ENCODE measurements around the gene CCDC197.

Gene CCDC197

DNA sequence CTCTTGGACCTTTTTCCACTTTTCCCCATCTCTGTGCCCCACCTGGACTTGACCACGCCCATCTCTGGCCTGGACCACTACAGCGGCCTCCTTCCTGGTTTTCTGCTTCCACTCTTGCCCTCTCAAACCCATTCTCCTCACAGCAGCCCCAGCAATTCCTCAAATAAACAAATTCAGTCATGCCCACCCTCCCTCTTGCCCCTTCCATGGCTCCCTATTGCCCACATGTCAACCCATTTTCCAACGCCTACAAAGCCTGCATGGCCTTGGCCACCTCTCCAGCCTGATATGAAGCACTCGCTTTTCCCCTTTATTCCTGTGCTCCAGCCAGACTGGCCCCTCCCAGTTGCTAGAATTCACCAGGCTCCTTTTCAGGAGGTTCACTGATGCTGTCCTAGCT is 23.2 kb downstream of the CCDC197 start:
- H3K4me3 ChIP-seq (ENCODE audit: low read depth in 1 of 2, low read length in 2 of 2): no peak overlapping the region
- DNase-seq (no peak), ATAC-seq (ENCODE audit: insufficient read depth, low read depth) (no peak)
- H3K9ac ChIP-seq (ENCODE audit: low read depth, low read length): no peak overlapping the region
- peaks cover 10% of the 10 kb centered on the region for H3K27me3 ChIP-seq (ENCODE audit: insufficient read depth, low read length, poor library complexity)
- no peak overlapping the region for H2AFZ ChIP-seq (ENCODE audit: low read depth, low read length)
- H3K9me3 ChIP-seq (ENCODE audit: insufficient read depth, low read length, severe bottlenecking): no peaks in the 10 kb centered on the region
- H3K27ac ChIP-seq (ENCODE audit: low read length): no peak overlapping the region
- H4K20me1 ChIP-seq (ENCODE audit: insufficient read depth, low read length): peaks cover 6% of the 10 kb centered on the region; the same call in 1 of the 2 replicates
- H3K36me3 ChIP-seq (ENCODE audit: insufficient read depth, low read length): no peaks in the 10 kb centered on the region
- no peak overlapping the region for H3K4me2 ChIP-seq (ENCODE audit: insufficient read depth, low read length)
- H3K4me1 ChIP-seq (ENCODE audit: insufficient read depth, low read length): no peaks in the 10 kb centered on the region
- no peak for TF ChIP-seq EZH2 (IDR thresholded peaks at IDR 0.05; ENCODE audit: borderline replicate concordance, low read depth, low read length, severe bottlenecking)
- TF ChIP-seq, protein P1, sequence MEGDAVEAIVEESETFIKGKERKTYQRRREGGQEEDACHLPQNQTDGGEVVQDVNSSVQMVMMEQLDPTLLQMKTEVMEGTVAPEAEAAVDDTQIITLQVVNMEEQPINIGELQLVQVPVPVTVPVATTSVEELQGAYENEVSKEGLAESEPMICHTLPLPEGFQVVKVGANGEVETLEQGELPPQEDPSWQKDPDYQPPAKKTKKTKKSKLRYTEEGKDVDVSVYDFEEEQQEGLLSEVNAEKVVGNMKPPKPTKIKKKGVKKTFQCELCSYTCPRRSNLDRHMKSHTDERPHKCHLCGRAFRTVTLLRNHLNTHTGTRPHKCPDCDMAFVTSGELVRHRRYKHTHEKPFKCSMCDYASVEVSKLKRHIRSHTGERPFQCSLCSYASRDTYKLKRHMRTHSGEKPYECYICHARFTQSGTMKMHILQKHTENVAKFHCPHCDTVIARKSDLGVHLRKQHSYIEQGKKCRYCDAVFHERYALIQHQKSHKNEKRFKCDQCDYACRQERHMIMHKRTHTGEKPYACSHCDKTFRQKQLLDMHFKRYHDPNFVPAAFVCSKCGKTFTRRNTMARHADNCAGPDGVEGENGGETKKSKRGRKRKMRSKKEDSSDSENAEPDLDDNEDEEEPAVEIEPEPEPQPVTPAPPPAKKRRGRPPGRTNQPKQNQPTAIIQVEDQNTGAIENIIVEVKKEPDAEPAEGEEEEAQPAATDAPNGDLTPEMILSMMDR (IDR thresholded peaks at IDR 0.05; ENCODE audit: borderline replicate concordance, extremely low read depth, low read length, poor library complexity, severe bottlenecking): no peak
- no peaks in the 10 kb centered on the region for H3K79me2 ChIP-seq (ENCODE audit: insufficient read depth, low read length)

DNA sequence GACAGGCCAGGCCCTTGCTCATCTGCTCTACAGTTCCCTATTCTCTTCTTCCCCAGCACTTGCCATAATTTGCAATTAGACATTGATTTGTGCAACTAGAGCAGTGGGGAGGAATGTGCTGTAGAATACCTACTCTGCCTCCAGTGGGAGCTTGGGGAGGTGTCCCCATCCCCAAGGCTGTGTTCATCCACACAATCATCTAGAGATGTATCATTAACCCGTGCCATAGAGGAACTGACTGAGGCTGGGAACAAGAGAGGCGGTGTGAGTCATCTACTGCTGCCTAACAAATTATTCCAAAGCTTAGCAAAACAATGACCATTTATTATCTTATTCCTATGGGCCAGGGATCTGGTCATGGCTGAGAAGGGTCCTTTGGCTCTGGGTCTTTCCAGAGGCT is 23.9 kb downstream of the CCDC197 start:
- H3K27ac ChIP-seq (ENCODE audit: low read length): no peak overlapping the region
- H3K79me2 ChIP-seq (ENCODE audit: insufficient read depth, low read length): no peaks in the 10 kb centered on the region
- ATAC-seq (ENCODE audit: insufficient read depth, low read depth) (no peak), DNase-seq (no peak)
- H3K4me2 ChIP-seq (ENCODE audit: insufficient read depth, low read length): no peak overlapping the region
- no peaks in the 10 kb centered on the region for H3K9me3 ChIP-seq (ENCODE audit: insufficient read depth, low read length, severe bottlenecking)
- H3K9ac ChIP-seq (ENCODE audit: low read depth, low read length): no peak overlapping the region
- H3K27me3 ChIP-seq (ENCODE audit: insufficient read depth, low read length, poor library complexity): peaks cover 10% of the 10 kb centered on the region
- H2AFZ ChIP-seq (ENCODE audit: low read depth, low read length): no peak overlapping the region
- H3K36me3 ChIP-seq (ENCODE audit: insufficient read depth, low read length): no peaks in the 10 kb centered on the region
- H3K4me3 ChIP-seq (ENCODE audit: low read depth in 1 of 2, low read length in 2 of 2): no peak overlapping the region
- TF ChIP-seq, protein P1 (IDR thresholded peaks at IDR 0.05; ENCODE audit: borderline replicate concordance, extremely low read depth, low read length, poor library complexity, severe bottlenecking): no peak
- TF ChIP-seq EZH2 (IDR thresholded peaks at IDR 0.05; ENCODE audit: borderline replicate concordance, low read depth, low read length, severe bottlenecking): no peak
- H3K4me1 ChIP-seq (ENCODE audit: insufficient read depth, low read length): no peaks in the 10 kb centered on the region
- H4K20me1 ChIP-seq (ENCODE audit: insufficient read depth, low read length): peaks cover 6% of the 10 kb centered on the region; the same call in 1 of the 2 replicates

DNA sequence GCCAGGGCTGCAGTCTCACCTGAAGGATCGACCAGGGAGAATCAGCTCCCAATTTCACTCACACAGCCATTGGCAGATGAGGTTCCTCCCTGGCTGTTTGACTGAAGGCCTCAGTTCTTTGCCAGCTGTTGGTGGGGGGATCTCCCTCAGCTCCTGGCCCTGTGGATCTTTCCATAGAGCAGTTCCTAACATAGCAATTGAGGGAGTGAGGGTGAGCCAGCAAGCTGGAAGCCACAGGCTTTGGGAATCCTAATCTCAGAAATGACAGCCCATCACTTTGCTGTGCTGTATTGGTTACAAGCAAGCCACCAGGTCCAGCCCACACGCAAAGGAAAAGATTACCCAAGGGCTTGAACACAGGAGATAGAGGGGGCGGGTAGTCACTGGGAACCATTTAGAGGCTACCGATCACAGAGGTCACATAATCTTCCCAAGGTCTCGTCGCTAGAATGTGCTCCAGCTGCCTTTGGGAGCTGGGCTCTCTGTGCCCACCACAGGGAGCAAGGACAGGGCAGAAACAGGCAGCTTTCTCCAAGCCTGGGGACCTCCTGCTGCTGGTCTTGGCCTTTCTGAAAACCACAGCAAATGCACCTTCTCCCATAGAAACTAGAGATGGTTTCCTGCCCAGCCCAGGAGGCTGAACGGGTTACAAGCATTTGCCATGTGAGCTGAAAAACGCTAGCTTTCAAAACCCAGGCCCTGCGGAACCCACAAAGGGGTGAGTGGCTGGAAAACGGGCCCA is 24.5 kb downstream of the CCDC197 start:
- Histone ChIP-seq H3K4me3 (ENCODE audit: low read depth in 1 of 2, low read length in 2 of 2) (no peak overlapping the region), H3K9ac (ENCODE audit: low read depth, low read length) (no peak overlapping the region), H3K79me2 (ENCODE audit: insufficient read depth, low read length) (no peaks in the 10 kb centered on the region), H3K27me3 (ENCODE audit: insufficient read depth, low read length, poor library complexity) (peaks cover 10% of the 10 kb centered on the region), H3K27ac (ENCODE audit: low read length) (no peak overlapping the region), H2AFZ (ENCODE audit: low read depth, low read length) (no peak overlapping the region), H3K4me1 (ENCODE audit: insufficient read depth, low read length) (no peaks in the 10 kb centered on the region), H4K20me1 (ENCODE audit: insufficient read depth, low read length) (peaks cover 5% of the 10 kb centered on the region; the same call in 1 of the 2 replicates), H3K4me2 (ENCODE audit: insufficient read depth, low read length) (no peak overlapping the region), H3K9me3 (ENCODE audit: insufficient read depth, low read length, severe bottlenecking) (no peaks in the 10 kb centered on the region), H3K36me3 (ENCODE audit: insufficient read depth, low read length) (no peaks in the 10 kb centered on the region)
- no peak for DNase-seq
- no peak for ATAC-seq (ENCODE audit: insufficient read depth, low read depth)
- TF ChIP-seq, protein P1 (IDR thresholded peaks at IDR 0.05; ENCODE audit: borderline replicate concordance, extremely low read depth, low read length, poor library complexity, severe bottlenecking): no peak
- no peak for TF ChIP-seq EZH2 (IDR thresholded peaks at IDR 0.05; ENCODE audit: borderline replicate concordance, low read depth, low read length, severe bottlenecking)

Data from DND-41 (cell line).